ENCODE results near the gene BORCS5. TPM values are rescaled to one million over a fixed set of nuclear protein-coding genes. Genes with fewer than 3 reads are reported as not detected.
"Not testable (repeated sequence)": the region's sequence is repeated elsewhere in the genome, so short reads cannot be mapped to it uniquely, and the experiment has no call there.

Gene BORCS5
- total RNA-seq, 2 experiments from 2014 or later = 18.8 to 21.2 TPM

- H3K4me1 Mint-ChIP-seq (ENCODE audit: low read depth) = peaks cover 18% of the 10 kb centered on the region
- CTCF ChIA-PET = interaction anchor here (0.6 to 1.5 kb wide), 6 partner anchors 10 to 362 kb away, joined by 3 to 4 read pairs (median 3); no protein-coding TSS in a partner anchor
- no peaks in the 10 kb centered on the region for H3K27me3 Mint-ChIP-seq (ENCODE audit: low read depth)
- no peak for DNase-seq
- no peak overlapping the region for H3K27ac Mint-ChIP-seq
- H3K9me3 Mint-ChIP-seq (ENCODE audit: insufficient read depth) = no peaks in the 10 kb centered on the region
- peaks cover 24% of the 10 kb centered on the region for H3K36me3 Mint-ChIP-seq (ENCODE audit: low read depth)
- POLR2A ChIA-PET = interaction anchor here (0.6 kb wide), 1 partner anchor 224 kb away, joined by 3 read pairs; no protein-coding TSS in a partner anchor
- no peak for ATAC-seq
- H3K4me3 Mint-ChIP-seq = no peak overlapping the region
Observed at GRCh38 chr12:12397184-12397583, 40.3 kb downstream of the BORCS5 start.

DNA sequence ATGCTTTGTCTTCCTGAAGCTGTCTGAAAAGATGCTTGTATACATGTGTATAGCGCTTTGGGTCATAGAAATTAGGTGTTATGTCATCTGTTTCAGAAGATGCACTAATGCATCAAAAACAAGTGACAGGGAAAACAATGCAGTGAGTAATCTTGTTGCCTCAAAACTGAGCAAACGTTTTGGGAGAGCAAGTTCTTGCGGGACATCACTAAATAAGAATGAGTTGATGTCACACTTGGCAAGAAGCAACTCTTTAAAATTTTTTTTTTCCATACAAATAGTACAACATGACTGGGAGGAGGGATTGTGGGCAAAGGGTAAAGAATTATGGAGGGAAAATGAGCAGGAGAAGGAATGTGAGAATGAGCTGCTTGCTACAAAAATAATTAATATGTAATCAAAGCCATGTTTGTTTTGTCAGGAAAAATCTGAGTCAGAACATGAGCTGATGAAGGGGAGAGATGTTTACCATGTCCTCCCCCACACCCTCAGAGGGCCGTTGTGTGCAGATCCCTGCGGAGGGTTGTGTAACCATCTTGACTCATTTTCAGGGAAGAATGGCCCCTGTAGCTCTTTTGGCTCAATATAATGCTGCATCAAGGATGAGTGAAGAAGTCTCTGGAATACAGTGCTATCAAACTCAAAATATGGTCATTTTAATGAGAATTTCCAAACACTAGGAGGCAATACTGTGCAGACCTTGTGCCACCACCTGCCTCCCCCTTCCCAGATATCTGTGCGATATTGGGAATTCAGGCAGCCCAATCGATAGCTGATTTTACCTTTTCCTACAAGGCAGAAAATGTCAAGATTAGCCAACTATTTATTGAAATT lies 41.4 kb downstream of the BORCS5 start:
- Mint-ChIP-seq H3K27ac (no peak overlapping the region), H3K4me3 (no peak overlapping the region), H3K27me3 (ENCODE audit: low read depth) (no peaks in the 10 kb centered on the region), H3K36me3 (ENCODE audit: low read depth) (peaks cover 33% of the 10 kb centered on the region), H3K9me3 (ENCODE audit: insufficient read depth) (no peaks in the 10 kb centered on the region), H3K4me1 (ENCODE audit: low read depth) (peaks cover 24% of the 10 kb centered on the region)
- ChIA-PET POLR2A (interaction anchor here (0.6 kb wide), 1 partner anchor 223 kb away, joined by 3 read pairs; no protein-coding TSS in a partner anchor), CTCF (interaction anchor here (0.6 to 1.5 kb wide), 6 partner anchors 11 to 361 kb away, joined by 3 to 4 read pairs (median 3); no protein-coding TSS in a partner anchor)
- DNase-seq (no peak), ATAC-seq (no peak)

DNA sequence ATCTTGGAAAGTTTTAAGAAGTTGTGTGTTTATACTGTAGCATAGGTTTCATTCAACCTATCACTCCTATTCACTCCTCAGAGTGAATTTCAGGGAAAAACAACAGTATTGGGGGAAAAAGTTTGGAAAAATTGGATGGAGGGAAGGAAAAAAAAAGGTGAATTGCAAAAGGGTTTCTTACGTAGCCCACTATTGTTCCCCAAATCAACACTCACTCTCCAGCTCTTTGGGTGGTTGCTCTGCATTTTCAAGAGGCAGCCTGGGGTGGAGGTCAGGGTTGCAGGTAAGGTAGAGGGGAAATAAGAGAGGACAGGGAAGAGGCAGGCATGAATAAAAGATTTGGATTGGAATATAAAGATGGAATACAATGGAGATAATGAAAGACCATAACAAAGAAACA lies 42.3 kb downstream of the BORCS5 start:
- H3K27ac Mint-ChIP-seq = no peak overlapping the region

DNA sequence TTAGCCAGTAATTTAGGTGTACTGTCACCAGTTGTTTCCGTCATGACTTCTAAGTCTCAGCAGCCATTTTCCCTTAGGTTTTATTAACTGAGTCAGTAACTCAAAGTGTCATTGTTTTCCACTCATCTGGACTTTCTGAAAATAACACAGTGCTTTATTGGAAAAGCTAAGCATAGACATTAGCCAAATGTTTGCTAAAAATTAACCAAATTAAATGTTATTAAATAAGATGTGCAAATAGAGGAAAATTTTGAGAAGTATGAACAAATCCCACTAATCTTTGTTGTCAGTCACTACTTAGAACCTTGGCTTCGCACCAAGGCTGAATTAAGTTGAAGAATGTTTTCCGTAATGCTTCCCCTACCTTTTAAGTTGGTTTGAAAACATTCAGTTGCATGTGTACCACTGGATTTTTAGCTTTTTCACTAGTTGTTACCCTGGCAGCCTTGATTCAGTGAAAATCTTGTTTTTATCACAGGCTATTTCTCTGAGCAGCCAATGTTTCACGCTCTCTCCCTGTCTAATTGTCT lies 43.0 kb downstream of the BORCS5 start:
- Mint-ChIP-seq H3K27ac (no peak overlapping the region), H3K4me3 (no peak overlapping the region), H3K9me3 (ENCODE audit: insufficient read depth) (no peaks in the 10 kb centered on the region), H3K27me3 (ENCODE audit: low read depth) (no peaks in the 10 kb centered on the region), H3K4me1 (ENCODE audit: low read depth) (peaks cover 32% of the 10 kb centered on the region), H3K36me3 (ENCODE audit: low read depth) (peaks cover 40% of the 10 kb centered on the region)
- ATAC-seq (no peak), DNase-seq (no peak)
- CTCF ChIA-PET = interaction anchor here (0.9 to 1.3 kb wide), 2 partner anchors 105 to 161 kb away, joined by 3 read pairs; no protein-coding TSS in a partner anchor
- POLR2A ChIA-PET = interaction anchor here (1.1 kb wide), 1 partner anchor 12 kb away, joined by 3 read pairs; no protein-coding TSS in a partner anchor

More for the DNA sequence above, 42.3 kb downstream of the BORCS5 start:
- H3K4me3 Mint-ChIP-seq = no peak overlapping the region
- peaks cover 33% of the 10 kb centered on the region for H3K4me1 Mint-ChIP-seq (ENCODE audit: low read depth)
- no peak for ATAC-seq
- no peaks in the 10 kb centered on the region for H3K9me3 Mint-ChIP-seq (ENCODE audit: insufficient read depth)
- DNase-seq = no peak
- ChIA-PET CTCF (interaction anchor here (0.9 kb wide), 1 partner anchor 162 kb away, joined by 3 read pairs; no protein-coding TSS in a partner anchor), POLR2A (interaction anchor here (1.1 kb wide), 1 partner anchor 12 kb away, joined by 3 read pairs; no protein-coding TSS in a partner anchor)
- peaks cover 39% of the 10 kb centered on the region for H3K36me3 Mint-ChIP-seq (ENCODE audit: low read depth)
- no peaks in the 10 kb centered on the region for H3K27me3 Mint-ChIP-seq (ENCODE audit: low read depth)

GRCh38 chr12:12400793-12401192 lies 43.9 kb downstream of the BORCS5 start:
- Mint-ChIP-seq H3K27ac (no peak overlapping the region), H3K9me3 (ENCODE audit: insufficient read depth) (no peaks in the 10 kb centered on the region), H3K4me1 (ENCODE audit: low read depth) (peaks cover 27% of the 10 kb centered on the region), H3K36me3 (ENCODE audit: low read depth) (peaks cover 41% of the 10 kb centered on the region), H3K4me3 (no peak overlapping the region), H3K27me3 (ENCODE audit: low read depth) (no peaks in the 10 kb centered on the region)
- DNase-seq (no peak), ATAC-seq (no peak)
- POLR2A ChIA-PET = interaction anchor here (0.6 kb wide), 1 partner anchor 43 kb away, joined by 3 read pairs; no protein-coding TSS in a partner anchor
- CTCF ChIA-PET = interaction anchor here (1.3 to 1.6 kb wide), 4 partner anchors 16 to 336 kb away, joined by 3 read pairs; no protein-coding TSS in a partner anchor

GRCh38 chr12:12403264-12404248 lies 46.7 kb downstream of the BORCS5 start:
- H3K4me3 Mint-ChIP-seq = no peak overlapping the region
- no peak for DNase-seq
- H3K4me1 Mint-ChIP-seq (ENCODE audit: low read depth) = peaks cover 40% of the 10 kb centered on the region
- H3K9me3 Mint-ChIP-seq (ENCODE audit: insufficient read depth) = no peaks in the 10 kb centered on the region
- no peak overlapping the region for H3K27ac Mint-ChIP-seq
- POLR2A ChIA-PET = no interaction called here
- peaks cover 40% of the 10 kb centered on the region for H3K36me3 Mint-ChIP-seq (ENCODE audit: low read depth)
- no peaks in the 10 kb centered on the region for H3K27me3 Mint-ChIP-seq (ENCODE audit: low read depth)
- ATAC-seq = no peak
- CTCF ChIA-PET = interaction anchor here (1.0 to 1.6 kb wide), 3 partner anchors 10 to 269 kb away, joined by 3 read pairs; no protein-coding TSS in a partner anchor

DNA sequence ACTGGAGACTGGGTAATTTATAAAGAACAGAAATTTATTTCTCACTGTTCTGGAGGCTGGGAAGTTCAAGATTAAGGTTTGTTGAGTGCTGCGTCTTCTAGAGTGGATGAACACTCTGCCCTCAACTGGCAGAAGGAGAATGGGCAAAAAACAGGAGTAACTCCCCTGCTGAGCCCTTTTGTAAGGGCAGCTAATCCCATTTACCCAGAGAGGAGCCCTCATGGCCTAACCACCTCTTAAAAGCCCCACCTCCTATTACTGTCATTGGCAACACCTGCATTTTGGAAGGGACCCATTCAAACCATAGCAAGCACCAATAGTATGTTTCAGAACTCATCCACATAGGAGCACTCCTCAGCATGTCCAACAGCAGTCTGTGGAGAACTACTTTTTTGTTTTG lies 47.4 kb downstream of the BORCS5 start:
- Mint-ChIP-seq H3K4me1 (ENCODE audit: low read depth) (peaks cover 44% of the 10 kb centered on the region), H3K27me3 (ENCODE audit: low read depth) (no peaks in the 10 kb centered on the region), H3K4me3 (no peak overlapping the region), H3K36me3 (ENCODE audit: low read depth) (peaks cover 41% of the 10 kb centered on the region), H3K27ac (no peak overlapping the region), H3K9me3 (ENCODE audit: insufficient read depth) (no peaks in the 10 kb centered on the region)
- ATAC-seq (no peak), DNase-seq (no peak)
- CTCF ChIA-PET = interaction anchor here (1.0 to 1.4 kb wide), 2 partner anchors 11 to 63 kb away, joined by 3 read pairs; no protein-coding TSS in a partner anchor
- POLR2A ChIA-PET = no interaction called here

- Mint-ChIP-seq H3K4me3 (no peak overlapping the region), H3K36me3 (ENCODE audit: low read depth) (peaks cover 42% of the 10 kb centered on the region), H3K9me3 (ENCODE audit: insufficient read depth) (no peaks in the 10 kb centered on the region), H3K4me1 (ENCODE audit: low read depth) (peaks cover 32% of the 10 kb centered on the region), H3K27me3 (ENCODE audit: low read depth) (no peaks in the 10 kb centered on the region), H3K27ac (no peak overlapping the region)
- ATAC-seq (no peak), DNase-seq (no peak)
- ChIA-PET CTCF (interaction anchor here (0.9 to 1.3 kb wide), 3 partner anchors 10 to 291 kb away, joined by 3 to 5 read pairs (median 4); no protein-coding TSS in a partner anchor), POLR2A (no interaction called here)
Observed at GRCh38 chr12:12405882-12406281, 49.0 kb downstream of the BORCS5 start.

DNA sequence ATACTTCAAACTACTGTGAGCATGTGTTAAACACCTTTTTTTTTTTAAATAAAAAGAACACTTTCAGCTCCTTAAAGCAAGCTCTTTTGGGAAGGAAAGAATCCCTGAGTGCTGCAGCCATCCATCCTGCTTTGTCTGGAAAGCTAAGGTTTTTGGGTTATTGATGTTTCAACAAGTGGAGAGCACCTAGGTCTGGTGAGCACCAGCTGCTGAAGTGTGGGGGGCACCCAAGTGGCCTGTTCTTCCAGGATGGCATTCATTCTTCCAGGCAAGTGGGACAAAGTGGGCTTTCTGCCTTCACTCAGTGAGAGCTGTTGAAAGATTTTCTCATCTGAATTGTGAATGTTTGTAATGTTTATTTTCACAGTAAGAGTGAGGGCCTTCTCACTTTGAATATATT lies 49.9 kb downstream of the BORCS5 start:
- H3K27me3 Mint-ChIP-seq (ENCODE audit: low read depth) = no peaks in the 10 kb centered on the region
- ChIA-PET CTCF (interaction anchor here (1.2 kb wide), 1 partner anchor 60 kb away, joined by 3 read pairs; no protein-coding TSS in a partner anchor), POLR2A (interaction anchor here (1.6 kb wide), 1 partner anchor 67 kb away, joined by 5 read pairs; no protein-coding TSS in a partner anchor)
- H3K9me3 Mint-ChIP-seq (ENCODE audit: insufficient read depth) = no peaks in the 10 kb centered on the region
- DNase-seq (no peak), ATAC-seq (no peak)
- H3K36me3 Mint-ChIP-seq (ENCODE audit: low read depth) = peaks cover 46% of the 10 kb centered on the region
- H3K4me1 Mint-ChIP-seq (ENCODE audit: low read depth) = peaks cover 32% of the 10 kb centered on the region
- no peak overlapping the region for H3K4me3 Mint-ChIP-seq
- no peak overlapping the region for H3K27ac Mint-ChIP-seq

DNA sequence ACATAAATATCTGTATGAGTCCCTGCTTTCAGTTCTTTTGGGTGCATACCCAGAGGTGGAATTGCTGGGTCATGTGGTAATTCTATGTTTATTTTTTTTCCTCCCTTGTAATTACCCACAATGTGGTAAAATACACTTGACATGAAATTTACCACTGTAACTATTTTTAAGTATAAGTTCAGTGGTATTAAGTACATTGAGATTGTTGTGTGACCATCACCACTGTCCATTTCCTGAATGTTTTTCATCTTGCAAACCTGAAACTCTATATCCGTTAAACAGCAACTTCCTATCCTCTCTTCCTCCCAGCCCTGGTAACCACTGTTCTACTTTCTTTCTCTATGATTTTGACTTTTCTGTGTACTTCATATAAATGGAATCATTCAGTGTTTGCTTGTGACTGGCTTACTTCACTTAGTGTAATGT lies 51.4 kb downstream of the BORCS5 start:
- peaks cover 44% of the 10 kb centered on the region for H3K36me3 Mint-ChIP-seq (ENCODE audit: low read depth)
- CTCF ChIA-PET = no interaction called here
- POLR2A ChIA-PET = no interaction called here
- no peak overlapping the region for H3K4me3 Mint-ChIP-seq
- no peaks in the 10 kb centered on the region for H3K9me3 Mint-ChIP-seq (ENCODE audit: insufficient read depth)
- peak; percentile 85 for ATAC-seq
- DNase-seq = no peak
- H3K4me1 Mint-ChIP-seq (ENCODE audit: low read depth) = peaks cover 28% of the 10 kb centered on the region
- H3K27me3 Mint-ChIP-seq (ENCODE audit: low read depth) = no peaks in the 10 kb centered on the region
- peak overlapping the region; percentile 53 for H3K27ac Mint-ChIP-seq

- H3K9me3 Mint-ChIP-seq (ENCODE audit: insufficient read depth); CTCF ChIA-PET; H3K4me3 Mint-ChIP-seq; DNase-seq; H3K27me3 Mint-ChIP-seq (ENCODE audit: low read depth); ATAC-seq; POLR2A ChIA-PET: not testable (repeated sequence)
- H3K4me1 Mint-ChIP-seq (ENCODE audit: low read depth) = peaks cover 19% of the 10 kb centered on the region
- peaks cover 36% of the 10 kb centered on the region for H3K36me3 Mint-ChIP-seq (ENCODE audit: low read depth)
- peak overlapping the region; percentile 55 for H3K27ac Mint-ChIP-seq
Observed at GRCh38 chr12:12409337-12409736, 52.5 kb downstream of the BORCS5 start.
